ENCODE results near the gene RPL9. TPM values are rescaled to one million over a fixed set of nuclear protein-coding genes. Genes with fewer than 3 reads are reported as not detected.

RPL9 gene
- total and polyA plus RNA-seq, 2 of the 4 experiments (the other 2 are of a cell fraction): 1,627 to 1,905 TPM

GRCh38 chr4:39458505-39459300, at the start of gene RPL9, which contains the start of gene LIAS (continued):
- TF ChIP-seq CEBPB (IDR thresholded peaks at IDR 0.05; ENCODE audit: low read depth, low read length) (peak; percentile 99), USF2 (IDR thresholded peaks at IDR 0.05; ENCODE audit: low read depth, low read length) (0 out of 2 replicates have a peak, but pooled peaks have one; percentile 3), POLR2A (IDR thresholded peaks at IDR 0.05; ENCODE audit: low read depth, low read length) (peak; percentile 98), RCOR1 (IDR thresholded peaks at IDR 0.05; ENCODE audit: insufficient replicate concordance, low read length) (no peak)

- no TSS peak for BruUV-seq (replicated peaks)
- H3K4ac ChIP-seq (ENCODE audit: low read depth, low read length): no peak overlapping the region
- H2BK5ac ChIP-seq (ENCODE audit: low read depth, low read length, poor library complexity, severe bottlenecking): no peak overlapping the region
- H3K79me1 ChIP-seq (ENCODE audit: low read depth in 1 of 2, low read length in 2 of 2): peaks cover 19 to 42% of the 10 kb centered on the region in 2 experiments
- H4K91ac ChIP-seq (ENCODE audit: insufficient read depth, low read depth, low read length): no peak overlapping the region
- POLR2A ChIA-PET (ENCODE audit: unreplicated experiment): no interaction called here
- no peak overlapping the region for H3K18ac ChIP-seq (ENCODE audit: low read depth, low read length)
- dilution Hi-C loops (cut with HindIII; ENCODE audit: low sequenced_read_pairs, unreplicated experiment): no loop called here
- no peak overlapping the region for H3K4me3 ChIP-seq (ENCODE audit: insufficient read depth, low read depth, low read length)
- H2BK15ac ChIP-seq (ENCODE audit: low read depth, low read length): no peak overlapping the region
- no peak for TF ChIP-seq NFE2L2 (IDR thresholded peaks at IDR 0.05; ENCODE audit: low read depth, low read length)
- TF ChIP-seq CEBPB (IDR thresholded peaks at IDR 0.05; ENCODE audit: low read depth, low read length): peak; percentile 87
- TF ChIP-seq MXI1 (IDR thresholded peaks at IDR 0.05; ENCODE audit: borderline replicate concordance, low read depth, low read length): no peak
- no peak for TF ChIP-seq ELK1 (IDR thresholded peaks at IDR 0.05; ENCODE audit: borderline replicate concordance, low read depth, low read length)
- TF ChIP-seq CTCF (conservative IDR thresholded peaks at IDR 0.05; ENCODE audit: low read depth, low read length): no peak
- TF ChIP-seq USF2 (IDR thresholded peaks at IDR 0.05; ENCODE audit: low read depth, low read length): no peak
- no peaks in the 10 kb centered on the region for H3K9me1 ChIP-seq (ENCODE audit: insufficient read depth, low read length)
- H3K27ac ChIP-seq (ENCODE audit: insufficient read depth, low read length): no peak overlapping the region
- H4K20me1 ChIP-seq (ENCODE audit: insufficient read depth, low read length): peaks cover 3% of the 10 kb centered on the region; the same call in 1 of the 2 replicates
- peaks cover 50% of the 10 kb centered on the region for H3K36me3 ChIP-seq (ENCODE audit: control insufficient read depth, insufficient read depth, low read length)
- CTCF ChIA-PET: interaction anchor here (0.6 to 1.0 kb wide), 2 partner anchors 20 to 36 kb away, joined by 3 read pairs; no protein-coding TSS in a partner anchor
- H3K23ac ChIP-seq (ENCODE audit: low read depth, low read length): no peak overlapping the region
- H3K4me1 ChIP-seq (ENCODE audit: control insufficient read depth, insufficient read depth, low read length): peaks cover 2% of the 10 kb centered on the region
- H2AK5ac ChIP-seq (ENCODE audit: low read depth, low read length): no peak overlapping the region
- in situ Hi-C loops (cut with MboI; ENCODE audit: low sequenced_read_pairs): no loop called here
- no peak overlapping the region for H3K14ac ChIP-seq (replicated peaks; ENCODE audit: low read depth, low read length)
- H3K9me3 ChIP-seq (ENCODE audit: control insufficient read depth, insufficient read depth, low read length): no peaks in the 10 kb centered on the region
- no peak overlapping the region for H3K9ac ChIP-seq (ENCODE audit: low read depth, low read length)
- intact Hi-C loops (cut with micrococcal nuclease): no loop called here
- H4K8ac ChIP-seq (ENCODE audit: low read depth in 2 of 2, low read length in 2 of 2): no peak overlapping the region
- no peak overlapping the region for H3K56ac ChIP-seq (ENCODE audit: extremely low read depth, insufficient read depth, low read length)
- H3K27me3 ChIP-seq (ENCODE audit: control insufficient read depth, insufficient read depth, low read length): no peaks in the 10 kb centered on the region
- H2AFZ ChIP-seq (replicated peaks; ENCODE audit: low read length, poor library complexity): no peak overlapping the region
- DNase-seq: peak; percentile 15
- no peak overlapping the region for H3K4me2 ChIP-seq (ENCODE audit: low read depth, low read length)
- no peak overlapping the region for H2BK20ac ChIP-seq (ENCODE audit: low read depth, low read length)
- no peak overlapping the region for H2BK120ac ChIP-seq (ENCODE audit: low read depth, low read length)
- no peak overlapping the region for H2AK9ac ChIP-seq (replicated peaks; ENCODE audit: low read depth, low read length, poor library complexity)
- no peak for ATAC-seq (ENCODE audit: low read depth)
- no peak overlapping the region for H4K5ac ChIP-seq (ENCODE audit: low read depth, low read length)
- no CpG with 5 or more reads among the region's 1 CpG for WGBS, 2 experiments (ENCODE audit: extremely low coverage in 2 of 2, insufficient read length in 1 of 2)
These were observed 46.9 kb upstream of the RPL9 start for GRCh38 chr4:39505581-39505980.
